K562 treated with DMSO at 1 percent for 4 hours (cell line): ENCODE data around the gene RAE1. TPM values are rescaled to one million over a fixed set of nuclear protein-coding genes. Genes with fewer than 3 reads are reported as not detected.

Experiments used
- total RNA-seq: library from RNA; unstranded; fragments of 300-600 nt; gene quantifications from 2 replicates; pipeline ENCODE4 v1.2.3, GENCODE V29; 2022; ENCODE audit not compliant: insufficient read depth

RAE1 gene, protein sequence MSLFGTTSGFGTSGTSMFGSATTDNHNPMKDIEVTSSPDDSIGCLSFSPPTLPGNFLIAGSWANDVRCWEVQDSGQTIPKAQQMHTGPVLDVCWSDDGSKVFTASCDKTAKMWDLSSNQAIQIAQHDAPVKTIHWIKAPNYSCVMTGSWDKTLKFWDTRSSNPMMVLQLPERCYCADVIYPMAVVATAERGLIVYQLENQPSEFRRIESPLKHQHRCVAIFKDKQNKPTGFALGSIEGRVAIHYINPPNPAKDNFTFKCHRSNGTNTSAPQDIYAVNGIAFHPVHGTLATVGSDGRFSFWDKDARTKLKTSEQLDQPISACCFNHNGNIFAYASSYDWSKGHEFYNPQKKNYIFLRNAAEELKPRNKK
- total RNA-seq = 34.3 and 37.9 TPM in 2 replicates

DNA sequence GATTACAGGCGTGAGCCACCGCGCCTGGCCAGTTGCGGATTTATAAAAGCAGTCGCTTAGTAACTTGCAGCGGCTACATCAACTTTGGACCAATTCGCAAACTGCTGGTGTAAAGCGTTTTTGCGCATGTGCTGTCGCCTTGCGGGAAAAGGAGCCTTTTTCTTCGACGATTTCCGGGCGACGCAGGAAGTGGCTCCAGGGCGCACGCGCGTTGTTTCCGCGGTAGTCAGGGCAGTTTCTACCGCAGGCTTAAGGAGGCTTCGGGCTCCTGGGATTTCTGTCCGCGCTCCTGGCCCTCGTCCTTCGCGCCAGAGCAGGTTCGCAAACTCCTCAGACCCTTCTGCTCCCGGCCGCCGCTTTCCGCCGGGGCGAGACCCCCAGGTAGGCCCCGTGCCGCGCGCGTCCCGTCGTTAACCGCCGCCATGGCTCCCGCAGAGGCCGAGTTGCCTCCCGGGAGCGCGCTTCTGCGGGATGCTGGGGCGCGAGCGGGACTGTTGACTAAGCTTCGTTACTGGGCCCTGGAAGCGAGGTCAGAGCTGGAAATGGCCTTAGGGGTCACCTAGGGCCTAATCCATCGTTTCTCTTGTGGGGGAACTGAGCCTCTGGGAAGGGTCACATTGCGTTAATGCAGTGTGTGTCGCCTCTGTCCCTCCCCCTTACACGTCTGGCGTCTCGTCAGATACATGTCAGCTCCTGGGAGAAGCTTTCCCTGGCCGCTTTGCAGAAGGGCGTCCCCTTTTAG, at the start of gene RAE1:
TSS of gene RAE1 (plus strand) at position 214 of the 742 bp plus-strand sequence. CDS start 2,784 bp downstream, outside the sequence.

DNA sequence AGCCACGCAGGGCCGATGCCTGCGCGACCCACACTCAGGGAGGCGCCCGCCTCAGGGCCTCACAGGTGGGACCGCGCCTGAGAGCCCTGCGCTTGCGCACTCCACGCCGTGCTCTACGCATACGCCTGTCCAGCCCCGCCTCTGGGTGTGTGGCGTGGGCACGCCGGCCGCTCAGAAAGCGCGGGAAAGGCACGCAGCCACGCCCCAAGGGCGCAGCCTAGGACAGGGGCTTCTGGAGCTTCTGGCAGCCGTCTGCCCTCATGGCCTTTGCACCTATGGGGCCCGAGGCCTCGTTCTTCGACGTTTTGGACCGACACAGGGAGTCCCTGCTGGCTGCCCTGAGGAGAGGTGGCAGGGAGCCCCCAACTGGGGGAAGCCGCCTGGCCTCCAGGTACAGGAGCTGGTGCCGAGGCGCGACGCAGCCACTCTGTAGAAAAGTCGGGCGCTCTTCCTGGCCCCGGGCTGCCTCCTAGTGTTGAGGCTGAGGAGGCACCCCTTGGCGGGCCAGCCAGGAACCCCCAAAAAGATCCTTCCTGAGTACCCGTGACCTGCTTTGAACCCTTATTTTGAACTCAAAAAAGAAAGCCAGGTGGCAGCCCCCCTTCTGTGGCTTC, 21.3 kb upstream of the RAE1 start, which contains the start of gene SPO11:
TSS of gene SPO11 (plus strand) at position 196 of the 614 bp plus-strand sequence. CDS start at position 261, 65 bp downstream.

GRCh38 chr20:57390604-57391438, 39.8 kb downstream of the RAE1 start, which contains the start of gene RBM38:
Gene RBM38, plus strand, starts transcription at chr20:57391396. Its CDS starts 186 bp downstream, at chr20:57391582.

Other genes with a start within 250 kb of the RAE1 start
- gene BMP7, start 84.6 kb upstream of the RAE1 start, total RNA-seq = not detected in 2 replicates
- gene SPO11, start 21.5 kb upstream of the RAE1 start, total RNA-seq = not detected in 2 replicates
- 88.2 and 112 TPM in 2 replicates for gene RBM38, start 40.1 kb downstream of the RAE1 start, total RNA-seq
- 80.4 and 92.1 TPM in 2 replicates for gene CTCFL, start 173.9 kb downstream of the RAE1 start, total RNA-seq
- 0.34 TPM in 1 of 2 replicates, not detected in the other for gene PCK1, start 209.9 kb downstream of the RAE1 start, total RNA-seq